ENCODE data around the gene EIF5B.

DNA sequence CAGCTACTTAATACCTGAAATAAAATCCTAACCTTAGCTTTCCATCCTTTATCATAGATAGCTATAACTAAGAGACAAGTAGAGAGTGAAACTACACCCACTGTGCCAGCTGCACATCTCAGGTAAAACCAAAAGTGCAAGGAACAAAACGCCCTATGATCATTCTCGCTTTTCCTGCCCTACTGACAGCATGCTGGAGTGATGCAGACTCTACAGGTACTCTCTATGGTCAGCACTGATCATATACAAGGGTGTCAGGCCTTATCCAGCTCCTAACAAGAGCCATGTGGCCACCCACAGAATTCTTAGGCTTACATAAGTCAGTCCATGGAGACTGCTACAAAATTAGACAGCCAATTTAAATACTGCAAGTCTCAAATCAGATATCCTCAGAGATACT, 107.0 kb downstream of the EIF5B start:
- TF ChIP-seq POLR2AphosphoS5 (IDR thresholded peaks at IDR 0.05) (no peak), POLR2A (IDR thresholded peaks at IDR 0.05) (no peak)
- TF ChIP-seq, protein P1, sequence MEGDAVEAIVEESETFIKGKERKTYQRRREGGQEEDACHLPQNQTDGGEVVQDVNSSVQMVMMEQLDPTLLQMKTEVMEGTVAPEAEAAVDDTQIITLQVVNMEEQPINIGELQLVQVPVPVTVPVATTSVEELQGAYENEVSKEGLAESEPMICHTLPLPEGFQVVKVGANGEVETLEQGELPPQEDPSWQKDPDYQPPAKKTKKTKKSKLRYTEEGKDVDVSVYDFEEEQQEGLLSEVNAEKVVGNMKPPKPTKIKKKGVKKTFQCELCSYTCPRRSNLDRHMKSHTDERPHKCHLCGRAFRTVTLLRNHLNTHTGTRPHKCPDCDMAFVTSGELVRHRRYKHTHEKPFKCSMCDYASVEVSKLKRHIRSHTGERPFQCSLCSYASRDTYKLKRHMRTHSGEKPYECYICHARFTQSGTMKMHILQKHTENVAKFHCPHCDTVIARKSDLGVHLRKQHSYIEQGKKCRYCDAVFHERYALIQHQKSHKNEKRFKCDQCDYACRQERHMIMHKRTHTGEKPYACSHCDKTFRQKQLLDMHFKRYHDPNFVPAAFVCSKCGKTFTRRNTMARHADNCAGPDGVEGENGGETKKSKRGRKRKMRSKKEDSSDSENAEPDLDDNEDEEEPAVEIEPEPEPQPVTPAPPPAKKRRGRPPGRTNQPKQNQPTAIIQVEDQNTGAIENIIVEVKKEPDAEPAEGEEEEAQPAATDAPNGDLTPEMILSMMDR (IDR thresholded peaks at IDR 0.05), result no peak

Data from breast epithelium (tissue), 3 donors.